ENCODE data around the gene AGXT.

The AGXT gene

GRCh38 chr2:240896394-240896793 lies 27.8 kb downstream of the AGXT start:
- no peak for DNase-seq (ENCODE audit: insufficient read length, low spot score)
- FAIRE-seq, result no peak

DNA sequence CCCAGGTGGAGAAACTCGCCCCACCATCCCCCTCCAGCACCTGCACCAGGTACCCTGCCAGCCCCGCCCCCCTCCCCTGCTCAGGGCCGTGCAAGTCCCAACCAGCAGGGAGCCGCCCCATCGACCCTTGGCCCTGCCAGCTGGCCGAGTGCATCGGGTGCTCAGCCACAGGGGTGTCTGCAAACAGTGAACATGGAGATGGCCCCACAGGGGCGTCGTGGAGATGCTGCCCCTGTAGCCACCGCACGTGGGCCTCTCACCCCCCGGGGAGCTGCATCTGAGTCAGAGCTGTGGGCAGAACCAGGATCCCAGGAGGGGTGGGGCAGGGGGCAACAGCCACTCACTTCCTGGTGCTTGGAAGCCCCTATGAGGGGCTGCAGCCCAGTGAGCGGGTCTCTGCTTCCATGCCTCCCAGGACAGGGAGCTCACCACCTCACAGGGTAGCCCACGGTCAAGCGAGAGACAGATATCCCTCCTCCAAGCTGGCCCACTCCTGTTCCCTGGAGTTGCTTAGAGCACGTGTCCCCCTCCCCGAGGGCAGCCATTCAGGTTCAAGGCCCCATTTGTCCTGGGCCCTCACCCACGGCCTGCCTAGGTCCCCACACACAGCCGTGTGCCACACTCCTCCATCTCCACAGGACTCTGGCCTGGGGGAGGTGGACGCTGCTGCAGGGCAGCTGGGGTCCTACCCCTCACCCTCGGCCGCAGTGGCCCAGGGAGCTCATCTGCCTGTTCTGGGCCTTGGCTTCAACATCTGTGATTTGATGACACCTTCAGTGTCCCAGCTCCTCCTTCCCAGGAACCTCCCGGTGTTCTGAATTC lies 28.5 kb downstream of the AGXT start:
- no peak for DNase-seq (ENCODE audit: insufficient read length, low spot score)
- no peak for FAIRE-seq

DNA sequence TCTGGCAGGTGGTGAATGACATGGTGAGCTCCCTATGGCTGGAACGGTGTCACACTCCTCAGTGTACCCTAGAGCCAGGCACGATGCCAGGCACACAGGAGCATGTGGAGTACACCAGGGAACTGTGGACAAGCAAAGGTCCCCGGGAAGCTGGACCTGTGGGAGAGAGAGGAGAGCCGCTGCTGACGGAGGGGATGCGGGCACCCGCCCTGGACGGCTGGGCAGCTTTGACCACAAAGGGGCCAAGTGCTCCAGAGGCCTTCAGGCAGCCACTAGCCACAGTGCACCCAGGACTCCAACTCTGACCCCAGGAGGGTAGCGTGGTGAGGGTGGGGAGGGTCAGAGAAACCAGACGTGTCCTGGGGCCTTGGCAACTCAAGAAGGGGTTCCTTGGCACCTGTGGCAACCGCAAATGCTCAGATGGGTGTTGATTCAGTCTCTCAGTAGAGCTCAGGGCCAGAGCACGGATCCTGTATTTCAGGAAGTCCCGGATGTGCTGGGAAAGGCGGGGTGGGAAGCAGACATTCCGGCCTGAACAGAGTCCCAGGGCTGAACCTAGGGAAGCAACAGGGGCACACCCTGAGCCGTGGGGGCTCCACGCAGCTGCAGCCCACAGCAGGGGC lies 29.6 kb downstream of the AGXT start:
- DNase-seq (ENCODE audit: insufficient read length, low spot score) (no peak), FAIRE-seq (no peak)

GRCh38 chr2:240898731-240899467 lies 30.3 kb downstream of the AGXT start:
- no peak for DNase-seq (ENCODE audit: insufficient read length, low spot score)
- no peak for FAIRE-seq

- no peak for DNase-seq (ENCODE audit: insufficient read length, low spot score)
- no peak for FAIRE-seq
These were observed 30.8 kb downstream of the AGXT start for GRCh38 chr2:240899468-240899865.

DNA sequence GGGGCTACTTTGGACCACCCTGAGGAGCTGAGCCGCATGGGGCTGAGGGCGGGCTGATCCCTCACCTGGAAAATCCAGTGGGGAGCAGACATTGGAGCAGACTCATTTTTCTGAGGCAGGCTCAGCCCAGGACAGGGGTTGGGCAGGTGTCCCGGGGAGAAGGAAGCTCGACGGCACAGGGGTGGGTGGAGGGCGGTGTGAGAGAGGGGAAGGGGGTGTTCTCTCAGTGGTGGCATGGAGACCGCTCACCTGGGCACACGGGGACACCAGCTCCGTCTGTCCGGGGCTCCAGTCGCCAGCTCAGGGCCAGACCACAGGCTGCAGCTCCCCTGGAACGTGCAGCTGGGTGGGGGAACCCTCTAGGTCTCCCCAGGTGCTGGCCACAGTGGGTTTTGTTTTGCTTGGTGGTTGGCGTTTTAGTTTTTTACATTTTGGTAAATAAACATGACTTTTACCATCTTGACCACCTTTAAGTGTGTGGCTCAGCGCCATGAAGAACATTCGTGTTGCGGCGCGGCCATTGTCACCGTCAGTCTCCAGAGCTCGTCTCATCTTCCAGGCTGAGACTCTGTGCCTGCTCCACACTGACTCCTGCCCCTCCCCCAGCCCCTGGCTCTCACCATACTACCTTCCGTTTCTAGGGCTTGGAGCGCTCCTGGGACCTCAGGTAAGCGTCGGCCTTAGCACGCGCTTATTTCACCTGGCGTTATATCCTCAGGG lies 31.7 kb downstream of the AGXT start:
- DNase-seq (ENCODE audit: insufficient read length, low spot score) (no peak), FAIRE-seq (no peak)

DNA sequence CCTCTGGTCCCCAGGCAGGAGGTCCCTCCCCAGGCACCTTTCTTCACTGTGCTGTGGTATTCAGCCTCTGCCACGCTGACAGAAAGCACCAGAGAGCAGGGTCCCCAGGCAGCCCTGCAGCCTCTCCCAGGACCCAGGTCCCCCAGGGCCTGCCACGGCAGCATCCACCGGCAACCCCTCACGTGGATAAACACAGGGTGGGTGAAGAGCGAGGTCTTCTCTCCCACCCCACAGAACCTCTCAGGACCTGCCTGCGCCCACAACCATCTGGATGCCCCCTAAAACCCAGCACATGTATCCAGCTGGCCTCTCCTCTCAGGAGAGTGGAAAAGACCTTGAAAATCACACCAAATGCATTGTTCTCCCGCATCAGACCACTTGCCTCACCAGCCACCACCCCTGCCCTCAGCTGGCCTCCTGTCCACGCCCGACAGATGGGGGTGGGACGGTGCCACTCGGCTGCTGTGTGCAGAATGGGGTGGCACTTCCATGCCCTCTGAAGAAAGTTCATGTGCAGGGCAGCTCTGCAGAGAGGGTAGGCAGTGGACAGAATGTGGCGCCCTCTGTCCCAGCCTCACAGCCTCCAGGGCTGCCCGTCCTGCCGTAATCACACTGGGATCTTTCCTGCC lies 33.5 kb downstream of the AGXT start:
- DNase-seq (ENCODE audit: insufficient read length, low spot score) (no peak), FAIRE-seq (no peak)

DNA sequence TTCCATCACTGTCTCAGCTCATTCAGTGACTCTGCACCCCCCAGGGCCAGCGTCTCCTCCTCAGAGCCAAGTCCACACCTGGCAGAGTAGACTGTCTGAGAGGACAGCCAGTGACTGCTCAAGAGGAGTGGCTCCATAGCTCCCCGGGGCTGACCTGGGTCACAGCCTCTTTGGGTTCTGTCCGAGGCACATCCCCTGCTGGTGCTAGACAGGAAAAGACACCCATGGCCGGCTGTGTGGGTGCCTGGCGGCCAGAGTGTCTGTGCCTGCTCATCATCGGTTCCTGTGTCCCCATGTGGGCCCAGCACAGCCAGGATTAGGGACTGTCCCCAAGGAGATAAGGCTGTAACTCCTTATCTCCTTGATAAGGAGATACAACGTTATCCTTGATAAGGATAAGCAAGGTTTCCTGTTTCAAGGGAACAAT lies 34.0 kb downstream of the AGXT start:
- FAIRE-seq (no peak), DNase-seq (ENCODE audit: insufficient read length, low spot score) (no peak)

DNA sequence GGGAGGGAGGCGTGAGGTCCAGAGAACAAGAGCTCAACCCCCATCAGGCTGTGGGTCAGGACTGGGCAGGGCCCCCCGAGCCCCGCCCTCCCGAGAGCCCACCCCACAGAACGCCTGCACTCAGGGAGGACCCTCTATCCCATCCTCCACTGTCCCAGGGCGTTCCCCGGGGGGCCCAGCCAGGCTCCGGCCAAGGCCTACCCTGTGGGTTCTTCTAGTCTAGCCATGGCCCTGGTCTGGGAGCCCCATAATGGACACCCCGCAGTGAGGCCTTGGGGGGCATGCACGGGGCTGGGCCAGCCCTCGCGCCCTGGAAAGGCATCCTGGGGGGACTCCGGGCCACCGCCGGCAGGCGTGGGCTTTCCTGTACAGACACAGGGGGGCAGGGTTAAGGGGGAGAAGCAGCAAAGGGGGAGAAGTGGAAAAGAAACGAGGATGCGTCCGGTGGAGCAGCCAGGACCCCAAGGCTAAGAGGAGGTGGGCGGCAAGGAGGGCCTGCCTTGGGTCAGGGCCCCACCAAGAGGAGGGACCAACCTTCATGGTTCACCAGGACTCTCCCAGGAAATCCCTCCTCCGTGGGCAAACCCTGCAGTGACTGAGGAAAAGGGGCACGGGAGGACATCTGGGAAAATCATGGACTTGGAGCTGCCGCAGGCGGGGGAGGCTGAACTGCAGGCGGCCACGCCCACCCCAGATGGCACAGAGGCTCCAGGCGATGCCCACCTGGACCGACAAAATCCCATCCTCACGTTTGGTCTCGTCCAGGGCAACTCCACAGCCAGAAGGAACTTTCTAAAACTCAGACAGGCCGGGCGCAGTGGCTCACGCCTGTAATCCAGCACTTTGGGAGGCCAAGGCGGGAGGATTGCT lies 34.8 kb downstream of the AGXT start:
- DNase-seq (ENCODE audit: insufficient read length, low spot score), result no peak
- no peak for FAIRE-seq

GRCh38 chr2:240904216-240905175 lies 35.9 kb downstream of the AGXT start:
- DNase-seq (ENCODE audit: insufficient read length, low spot score), result no peak
- FAIRE-seq, result no peak

DNA sequence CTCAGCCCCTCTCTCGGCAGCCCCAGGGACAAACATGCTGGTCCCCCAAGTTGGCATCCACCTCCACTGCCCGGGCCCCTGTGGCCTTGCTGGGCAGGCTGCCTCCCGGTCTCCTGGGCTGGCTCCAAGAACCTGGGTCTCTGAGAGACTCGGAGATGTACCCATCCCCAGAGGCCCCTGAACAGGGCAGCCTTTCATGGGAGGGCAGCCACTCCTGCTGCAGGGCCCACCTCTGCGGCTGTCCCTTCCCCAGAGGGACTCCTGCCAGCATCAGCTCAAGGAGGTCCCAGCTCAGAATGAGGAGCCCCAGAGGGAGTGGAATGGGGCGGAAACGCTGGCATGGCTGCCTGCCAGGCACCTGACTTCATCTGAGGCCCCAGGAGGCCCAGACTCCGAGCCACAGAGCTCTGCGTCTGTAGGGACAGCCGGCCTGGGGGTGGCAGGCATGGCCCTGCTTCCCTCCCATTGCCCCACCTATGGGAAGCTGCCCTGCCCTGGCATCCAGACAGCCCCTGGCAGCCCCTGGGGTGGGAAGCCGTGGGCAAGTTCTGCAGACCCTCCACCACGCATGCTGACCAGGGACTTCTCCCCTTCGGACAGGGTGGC lies 36.7 kb downstream of the AGXT start:
- no peak for FAIRE-seq
- no peak for DNase-seq (ENCODE audit: insufficient read length, low spot score)

GRCh38 chr2:240906141-240906910 lies 37.7 kb downstream of the AGXT start, which contains the start of gene CROCC2:
Gene CROCC2, plus strand, starts transcription at chr2:240906336. Its CDS starts 178 bp downstream, at chr2:240906514.
- FAIRE-seq (no peak), DNase-seq (ENCODE audit: insufficient read length, low spot score) (no peak)

DNA sequence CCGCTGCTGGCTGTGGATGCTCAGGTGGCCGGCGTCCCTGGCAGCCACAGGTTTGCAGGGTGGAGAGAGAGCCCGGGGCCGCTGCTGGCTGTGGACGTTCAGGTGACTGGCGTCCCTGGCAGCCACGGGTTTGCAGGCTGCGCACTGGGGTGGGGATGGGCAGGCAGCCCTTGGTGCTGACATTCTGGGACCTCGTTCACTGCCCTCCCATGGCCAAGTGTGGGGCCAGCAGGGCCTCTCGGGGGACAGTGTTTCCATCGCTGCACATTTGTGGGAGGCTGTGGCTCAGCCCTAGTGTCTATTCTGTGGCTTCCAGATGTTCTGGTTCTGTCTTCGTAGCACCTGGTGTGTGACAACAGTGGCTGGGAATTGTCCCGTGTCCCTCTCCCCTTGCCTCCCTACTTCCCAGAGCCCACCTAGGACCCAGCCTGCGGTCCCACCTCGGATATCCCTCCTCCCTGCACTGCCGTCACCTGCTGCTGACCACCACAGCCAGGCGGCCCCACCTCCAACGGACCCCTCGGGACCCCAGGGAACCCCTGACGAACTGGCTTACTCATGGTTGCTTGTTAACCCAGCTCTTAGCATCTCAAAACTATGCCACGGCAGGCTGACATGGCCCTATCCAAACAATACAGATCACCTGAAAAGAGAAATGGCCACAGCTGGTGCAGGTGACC lies 38.4 kb downstream of the AGXT start:
- no peak for DNase-seq (ENCODE audit: insufficient read length, low spot score)
- FAIRE-seq, result no peak

DNA sequence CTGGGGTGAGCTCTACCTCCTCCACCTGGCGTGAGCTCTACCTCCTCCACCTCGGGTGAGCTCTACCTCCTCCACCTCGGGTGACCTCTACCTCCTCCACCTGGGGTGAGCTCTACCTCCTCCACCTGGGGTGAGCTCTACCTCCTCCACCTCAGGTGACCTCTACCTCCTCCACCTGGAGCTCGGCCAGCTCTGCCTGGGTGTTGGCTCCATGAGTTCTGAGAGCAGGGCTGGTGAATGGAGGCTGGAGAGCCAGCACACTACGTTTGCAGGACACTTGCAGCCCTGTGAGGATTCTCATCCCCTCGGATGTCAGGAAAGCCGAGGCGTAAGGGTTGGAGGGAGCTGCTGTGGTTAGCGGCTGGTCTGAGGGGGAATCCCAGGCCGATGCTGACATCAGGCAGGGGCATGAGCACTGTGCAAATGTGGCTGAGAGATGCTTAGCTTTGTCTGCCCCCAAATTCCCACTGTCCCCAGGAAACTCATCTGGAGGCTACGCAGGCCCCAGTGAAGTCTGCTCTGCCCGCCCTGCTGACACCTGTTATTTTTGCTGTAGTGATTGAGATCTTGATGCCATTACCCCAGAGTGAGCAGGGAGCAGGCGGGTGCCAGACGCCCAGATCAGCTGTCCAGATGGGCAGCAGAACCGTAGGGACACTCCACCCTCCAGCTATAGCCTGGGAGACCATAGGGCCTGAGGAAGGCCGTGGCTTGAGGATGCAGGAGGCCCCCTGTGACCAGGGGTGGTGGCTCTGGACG lies 40.8 kb downstream of the AGXT start:
- DNase-seq (ENCODE audit: insufficient read length, low spot score), result no peak
- FAIRE-seq, result no peak

DNA sequence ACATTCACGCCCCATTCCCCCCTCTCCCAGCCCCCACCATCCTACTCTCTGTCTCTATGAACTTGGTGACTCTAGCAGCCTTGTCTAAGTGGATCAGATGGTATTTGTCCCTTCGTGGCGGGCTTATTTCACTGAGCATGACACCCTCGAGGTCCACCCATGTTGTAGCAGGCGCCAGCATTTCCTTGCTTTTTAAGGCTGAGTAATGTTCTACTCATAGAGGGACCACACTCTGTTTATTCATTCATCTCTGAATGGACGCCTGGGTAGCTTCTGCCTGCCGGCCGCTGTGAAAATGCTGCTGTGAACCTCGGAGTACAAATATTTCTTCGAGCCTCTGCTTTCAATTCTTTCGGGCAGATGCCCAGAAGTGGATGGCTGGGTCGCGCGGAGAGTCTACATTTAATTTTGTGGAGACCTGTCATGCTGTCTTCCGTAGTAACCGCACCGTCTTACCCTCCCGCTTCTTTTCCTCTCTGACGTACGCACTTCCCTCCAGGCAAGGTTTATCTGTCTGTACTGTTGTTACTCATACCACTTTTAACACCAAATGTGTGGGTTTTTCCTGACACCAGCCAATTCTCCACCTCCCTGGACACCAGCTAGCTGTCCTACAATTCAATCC lies 43.1 kb downstream of the AGXT start:
- no peak for DNase-seq (ENCODE audit: insufficient read length, low spot score)

More for the DNA sequence above, 43.1 kb downstream of the AGXT start:
- FAIRE-seq, result no peak

Measured in HTR-8/SVneo (cell line).